Measurements from ENCODE around the gene TTN.

TTN gene

DNA sequence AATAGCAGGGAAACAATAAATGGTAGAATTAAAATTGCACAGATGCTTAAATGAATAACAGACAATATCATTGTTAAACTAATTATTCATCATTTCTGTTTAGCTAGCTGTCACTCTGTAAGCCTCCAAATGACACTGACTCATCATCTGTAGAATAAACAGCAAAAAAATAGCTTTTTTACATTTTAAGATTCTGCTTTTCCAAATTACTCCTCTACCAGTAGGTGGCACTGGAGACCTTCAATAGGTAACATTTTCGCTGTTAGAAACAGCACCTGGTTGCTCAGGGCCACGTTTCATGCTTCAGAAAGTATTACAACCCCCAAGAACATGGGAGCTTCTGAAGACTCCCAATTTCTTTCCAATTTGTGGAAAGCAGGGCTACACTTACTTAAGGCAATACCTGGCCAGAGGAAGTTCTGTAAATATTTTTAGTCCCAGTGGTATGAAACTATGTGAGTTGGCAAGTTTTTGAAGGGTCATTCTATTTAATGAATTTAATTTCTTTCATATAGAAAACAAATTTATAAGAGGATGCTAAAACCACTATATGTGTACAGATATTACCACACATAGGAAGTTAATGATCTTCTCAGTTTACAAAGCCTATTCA lies 45.4 kb downstream of the TTN start:
- TF ChIP-seq, protein P1, sequence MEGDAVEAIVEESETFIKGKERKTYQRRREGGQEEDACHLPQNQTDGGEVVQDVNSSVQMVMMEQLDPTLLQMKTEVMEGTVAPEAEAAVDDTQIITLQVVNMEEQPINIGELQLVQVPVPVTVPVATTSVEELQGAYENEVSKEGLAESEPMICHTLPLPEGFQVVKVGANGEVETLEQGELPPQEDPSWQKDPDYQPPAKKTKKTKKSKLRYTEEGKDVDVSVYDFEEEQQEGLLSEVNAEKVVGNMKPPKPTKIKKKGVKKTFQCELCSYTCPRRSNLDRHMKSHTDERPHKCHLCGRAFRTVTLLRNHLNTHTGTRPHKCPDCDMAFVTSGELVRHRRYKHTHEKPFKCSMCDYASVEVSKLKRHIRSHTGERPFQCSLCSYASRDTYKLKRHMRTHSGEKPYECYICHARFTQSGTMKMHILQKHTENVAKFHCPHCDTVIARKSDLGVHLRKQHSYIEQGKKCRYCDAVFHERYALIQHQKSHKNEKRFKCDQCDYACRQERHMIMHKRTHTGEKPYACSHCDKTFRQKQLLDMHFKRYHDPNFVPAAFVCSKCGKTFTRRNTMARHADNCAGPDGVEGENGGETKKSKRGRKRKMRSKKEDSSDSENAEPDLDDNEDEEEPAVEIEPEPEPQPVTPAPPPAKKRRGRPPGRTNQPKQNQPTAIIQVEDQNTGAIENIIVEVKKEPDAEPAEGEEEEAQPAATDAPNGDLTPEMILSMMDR (conservative IDR thresholded peaks at IDR 0.05; ENCODE audit: low read depth, low read length): peak; percentile 75
- no peak overlapping the region for H3K4me3 ChIP-seq (ENCODE audit: low read depth, low read length)
- DNase-seq (ENCODE audit: low read depth): peak; percentile 72

DNA sequence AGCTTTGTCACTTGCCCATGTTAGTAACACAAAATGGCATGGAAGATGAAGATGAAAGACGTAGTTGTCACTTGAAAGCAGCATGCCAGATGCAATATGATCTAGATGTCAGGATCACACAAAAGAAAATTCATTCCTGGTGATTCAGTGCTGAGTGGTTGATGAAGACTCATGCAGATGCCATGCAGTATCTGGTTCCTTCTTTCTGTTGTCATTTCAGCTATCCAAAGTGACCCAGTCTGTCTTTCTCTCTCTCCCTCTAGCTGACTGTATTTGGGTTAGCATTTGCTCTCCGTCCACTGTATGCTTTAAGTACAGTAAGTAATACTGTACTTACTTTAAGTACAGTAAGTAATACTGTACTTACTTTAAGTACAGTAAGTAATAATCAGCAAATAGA lies 50.4 kb downstream of the TTN start:
- DNase-seq (ENCODE audit: low read depth): peak; percentile 4
- TF ChIP-seq, protein P1 (conservative IDR thresholded peaks at IDR 0.05; ENCODE audit: low read depth, low read length): no peak
- H3K4me3 ChIP-seq (ENCODE audit: low read depth, low read length): no peak overlapping the region

DNA sequence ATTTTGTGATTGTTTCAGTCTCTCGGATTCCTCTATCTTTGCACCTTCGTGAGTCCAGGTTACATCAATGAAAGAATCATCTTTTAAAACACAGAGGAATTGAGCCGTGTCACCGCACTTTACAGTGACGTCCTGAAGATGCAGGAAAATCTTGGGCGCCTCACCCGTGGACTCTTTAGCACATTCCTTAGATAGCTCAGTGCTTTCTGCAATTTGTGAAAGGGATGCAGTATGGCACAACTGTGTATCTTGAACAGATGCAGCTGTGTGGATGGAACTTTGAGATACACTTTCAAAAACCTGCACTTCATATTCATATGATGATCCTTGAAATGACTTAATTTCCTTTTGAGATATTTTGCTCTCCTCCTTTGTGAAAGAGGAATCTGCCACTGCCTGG lies 50.9 kb downstream of the TTN start:
- H3K4me3 ChIP-seq (ENCODE audit: low read depth, low read length): no peak overlapping the region
- no peak for DNase-seq (ENCODE audit: low read depth)
- TF ChIP-seq, protein P1 (conservative IDR thresholded peaks at IDR 0.05; ENCODE audit: low read depth, low read length): no peak

DNA sequence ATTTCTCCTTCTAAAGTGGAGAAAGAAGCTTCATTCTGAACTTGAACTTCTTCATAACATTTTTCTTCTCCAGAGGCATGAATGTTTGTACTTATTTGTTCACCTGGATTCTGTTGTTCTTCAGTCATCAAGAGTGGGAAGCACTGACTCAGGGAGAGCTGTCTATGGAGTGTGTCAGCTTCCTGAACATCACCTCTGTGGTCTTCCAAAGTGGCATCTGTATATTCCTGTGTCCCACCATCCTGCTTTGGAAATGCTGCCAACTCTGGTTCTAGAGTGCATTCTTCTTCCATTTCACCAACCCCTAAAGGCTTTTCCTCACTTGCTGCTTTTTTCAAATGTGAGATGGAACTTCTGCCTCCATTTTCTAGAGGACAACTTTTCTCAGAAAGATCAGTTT lies 59.5 kb downstream of the TTN start:
- no peak overlapping the region for H3K4me3 ChIP-seq (ENCODE audit: low read depth, low read length)
- TF ChIP-seq, protein P1 (conservative IDR thresholded peaks at IDR 0.05; ENCODE audit: low read depth, low read length): no peak
- no peak for DNase-seq (ENCODE audit: low read depth)

DNA sequence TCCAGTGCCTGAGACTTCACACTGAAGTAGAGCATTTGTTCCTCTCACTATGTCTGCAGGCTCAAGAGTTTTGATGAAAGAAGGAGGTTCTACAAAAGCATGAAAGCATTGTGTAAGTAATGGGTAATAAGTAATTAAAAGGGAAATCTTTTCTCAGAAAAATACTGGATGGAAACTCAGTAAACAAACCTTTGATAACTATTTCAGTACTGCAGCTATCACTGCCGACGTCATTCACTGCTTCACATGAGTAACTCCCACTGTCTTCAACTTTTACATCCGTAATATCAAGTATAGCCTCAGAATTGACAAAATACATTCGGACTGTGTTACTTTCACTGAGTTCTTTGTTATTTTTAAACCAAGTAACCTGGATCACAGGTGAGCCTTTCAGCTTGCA lies 72.7 kb downstream of the TTN start:
- TF ChIP-seq, protein P1 (conservative IDR thresholded peaks at IDR 0.05; ENCODE audit: low read depth, low read length): no peak

DNA sequence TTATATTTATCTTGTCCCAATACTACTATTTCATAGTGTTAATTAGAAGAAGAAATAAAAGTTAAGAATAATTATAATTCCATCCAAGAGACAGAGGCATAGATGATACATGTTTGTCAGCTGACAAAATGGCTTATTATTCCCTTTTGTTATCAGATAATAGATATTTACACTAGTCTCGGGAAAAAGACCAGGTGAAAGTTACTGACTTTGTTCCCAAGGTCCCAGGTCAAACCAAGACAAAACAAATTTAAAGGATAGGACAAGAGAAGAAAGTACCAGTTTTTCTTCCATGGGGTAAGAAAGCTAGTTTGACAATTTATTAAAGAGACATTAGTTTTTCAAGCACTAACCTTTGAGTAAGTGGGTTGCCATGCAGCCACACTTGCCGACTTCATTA lies 73.2 kb downstream of the TTN start:
- no peak for DNase-seq (ENCODE audit: low read depth)
- TF ChIP-seq, protein P1 (conservative IDR thresholded peaks at IDR 0.05; ENCODE audit: low read depth, low read length): no peak
- no peak overlapping the region for H3K4me3 ChIP-seq (ENCODE audit: low read depth, low read length)

More for the DNA sequence above, 72.7 kb downstream of the TTN start:
- DNase-seq (ENCODE audit: low read depth): no peak
- H3K4me3 ChIP-seq (ENCODE audit: low read depth, low read length): no peak overlapping the region

DNA sequence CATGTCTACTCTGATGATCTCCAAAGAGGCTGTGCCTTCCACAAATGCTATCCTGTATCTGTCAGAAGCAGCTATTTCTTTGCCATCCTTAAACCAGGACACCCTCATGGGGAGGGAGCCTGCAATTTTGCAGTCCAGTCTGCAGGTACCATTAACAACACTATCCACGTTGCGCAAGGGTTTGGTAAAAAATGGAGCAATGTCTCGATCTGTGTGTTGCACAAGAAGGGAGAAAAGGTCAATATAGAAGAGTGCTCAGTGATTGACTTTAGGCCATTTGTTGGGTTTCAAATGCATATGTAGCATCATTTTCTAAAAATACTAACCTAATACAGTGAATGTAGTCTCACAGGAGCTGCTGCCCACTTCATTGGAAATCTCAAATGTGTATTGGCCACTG lies 74.3 kb downstream of the TTN start:
- no peak for DNase-seq (ENCODE audit: low read depth)
- TF ChIP-seq, protein P1 (conservative IDR thresholded peaks at IDR 0.05; ENCODE audit: low read depth, low read length): no peak
- no peak overlapping the region for H3K4me3 ChIP-seq (ENCODE audit: low read depth, low read length)
